ENCODE data around the gene DCST2. TPM values are rescaled to one million over a fixed set of nuclear protein-coding genes. Genes with fewer than 3 reads are reported as not detected.

The DCST2 gene
- total and polyA plus RNA-seq, 2 of the 8 experiments (the other 6 are each of a cell fraction or from before 2014, with no cell fraction given), result 0.43 to 2.1 TPM

GRCh38 chr1:155026154-155026553, 7.4 kb downstream of the DCST2 start:
- H3K14ac ChIP-seq (ENCODE audit: insufficient read length), result no peak overlapping the region
- no peak overlapping the region for H3K9ac ChIP-seq (replicated peaks in 1 of 4; ENCODE audit: extremely low read depth in 1 of 4, low read depth in 3 of 4, low read length in 3 of 4)
- no peaks in the 10 kb centered on the region for H3K79me1 ChIP-seq (ENCODE audit: low read depth, low read length)
- peaks cover 0 to 5% (median 0%) of the 10 kb centered on the region in 4 experiments; a peak in 2 of 7 replicates for H3K4me1 ChIP-seq (replicated peaks in 1 of 4; ENCODE audit: control insufficient read depth in 3 of 4, insufficient read depth in 4 of 4, low read length in 3 of 4)
- H3K9me3 ChIP-seq (ENCODE audit: insufficient read depth in 2 of 2, low read depth in 1 of 2, low read length in 1 of 2), result no peaks in the 10 kb centered on the region
- H3K4me3 ChIP-seq (ENCODE audit: extremely low read depth in 1 of 4, insufficient read depth in 2 of 4, low read depth in 3 of 4, low read length in 4 of 4), result no peak overlapping the region
- no peak overlapping the region for H3K27ac ChIP-seq (ENCODE audit: low read depth, low read length)
- H2BK15ac ChIP-seq (ENCODE audit: low read length), result peak overlapping the region; percentile 50; the same call in 1 of the 2 replicates
- no peak overlapping the region for H3K18ac ChIP-seq (ENCODE audit: extremely low read depth, low read length)
- no peak overlapping the region for H2BK120ac ChIP-seq (replicated peaks; ENCODE audit: low read depth, low read length)
- H3K4ac ChIP-seq (replicated peaks; ENCODE audit: insufficient read length, low read depth, low read length), result no peak overlapping the region
- H3K56ac ChIP-seq (replicated peaks; ENCODE audit: insufficient read length, low read depth, low read length), result no peak overlapping the region
- H2BK12ac ChIP-seq (ENCODE audit: low read depth, low read length), result no peak overlapping the region
- no peak overlapping the region for H2AK5ac ChIP-seq (ENCODE audit: low read depth, low read length)
- DNase-seq (ENCODE audit: low read depth in 1 of 2, low spot score in 2 of 2) (no peak), FAIRE-seq (no peak)
- H3K23me2 ChIP-seq (ENCODE audit: low read depth, low read length), result no peaks in the 10 kb centered on the region
- no peak overlapping the region for H4K91ac ChIP-seq (replicated peaks; ENCODE audit: insufficient read length, low read length)
- POLR2A ChIA-PET (ENCODE audit: partially characterized antibody), result no interaction called here
- 72% methylated on average over 9 of the region's 9 CpGs; no CpG with 5 or more reads in 1 of the 2 experiments for WGBS, 2 experiments (ENCODE audit: extremely low coverage in 1 of 2, insufficient coverage in 1 of 2, insufficient read length in 1 of 2, insufficient replicate concordance in 2 of 2, low coverage in 1 of 2, low lambda C conversion rate in 2 of 2, missing lambda C conversion rate in 1 of 2)
- H2AFZ ChIP-seq (ENCODE audit: low read length), result no peak overlapping the region
- H4K5ac ChIP-seq (ENCODE audit: insufficient read length, low read depth, low read length), result no peak overlapping the region
- peaks cover 0 to 3% (median 0%) of the 10 kb centered on the region in 4 experiments; a peak in 1 of 7 replicates for H3K27me3 ChIP-seq (replicated peaks in 1 of 4; ENCODE audit: control insufficient read depth in 3 of 4, extremely low read depth in 1 of 4, insufficient read depth in 3 of 4, low read length in 3 of 4)
- no peaks in the 10 kb centered on the region for H4K20me1 ChIP-seq (replicated peaks in 1 of 2; ENCODE audit: control insufficient read depth in 1 of 2, insufficient read depth in 2 of 2, low read length in 2 of 2)
- no peak overlapping the region for H2BK20ac ChIP-seq (ENCODE audit: low read length)
- H3K79me2 ChIP-seq (ENCODE audit: control insufficient read depth in 1 of 2, insufficient read depth in 2 of 2, low read length in 2 of 2), result no peaks in the 10 kb centered on the region
- CTCF ChIA-PET (ENCODE audit: partially characterized antibody), result interaction anchor here (1.0 to 2.5 kb wide), 7 partner anchors 9 to 36 kb away, joined by 3 to 11 read pairs (median 5); partner anchors contain the start of gene ADAM15
- no peak overlapping the region for H4K8ac ChIP-seq (ENCODE audit: extremely low read depth, insufficient read depth, low read length)
- no peak overlapping the region for H3K4me2 ChIP-seq (ENCODE audit: insufficient read depth in 1 of 2, low read depth in 2 of 2, low read length in 2 of 2)
- H3K23ac ChIP-seq (ENCODE audit: insufficient read length), result no peak overlapping the region
- H2BK5ac ChIP-seq (ENCODE audit: low read depth, low read length), result no peak overlapping the region
- H3K36me3 ChIP-seq (ENCODE audit: control insufficient read depth in 2 of 4, insufficient read depth in 4 of 4, low read length in 3 of 4), result no peaks in the 10 kb centered on the region
- TF ChIP-seq TEAD4 (IDR thresholded peaks at IDR 0.05; ENCODE audit: low read depth, low read length), result no peak
- TF ChIP-seq POLR2A (IDR thresholded peaks at IDR 0.05; ENCODE audit: control extremely low read depth in 1 of 2, low read depth in 2 of 2, low read length in 2 of 2), result no peak
- no peak for TF ChIP-seq HDAC2 (IDR thresholded peaks at IDR 0.05; ENCODE audit: borderline replicate concordance in 1 of 2, low read depth in 2 of 2, low read length in 2 of 2)
- no peak for TF ChIP-seq JUN (IDR thresholded peaks at IDR 0.05; ENCODE audit: low read depth, low read length)
- no peak for TF ChIP-seq USF2 (IDR thresholded peaks at IDR 0.05; ENCODE audit: low read length)
- TF ChIP-seq TBP (IDR thresholded peaks at IDR 0.05; ENCODE audit: low read depth, low read length), result no peak
- TF ChIP-seq CREB1 (IDR thresholded peaks at IDR 0.05), result no peak
- no peak for TF ChIP-seq KDM5A (IDR thresholded peaks at IDR 0.05; ENCODE audit: low read length)
- no peak for TF ChIP-seq RXRA (IDR thresholded peaks at IDR 0.05; ENCODE audit: insufficient read depth, low read depth, low read length)
- no peak for TF ChIP-seq TCF12 (IDR thresholded peaks at IDR 0.05; ENCODE audit: low read depth, low read length)
- no peak for TF ChIP-seq TAF7 (optimal IDR thresholded peaks at IDR 0.05; ENCODE audit: borderline replicate concordance, low read depth, low read length)
- TF ChIP-seq NANOG (IDR thresholded peaks at IDR 0.05; ENCODE audit: insufficient read depth, low read depth, low read length, poor library complexity, severe bottlenecking), result no peak

Measured in H1 (cell line).